ENCODE results near the gene MAP7D1.

MAP7D1 gene

DNA sequence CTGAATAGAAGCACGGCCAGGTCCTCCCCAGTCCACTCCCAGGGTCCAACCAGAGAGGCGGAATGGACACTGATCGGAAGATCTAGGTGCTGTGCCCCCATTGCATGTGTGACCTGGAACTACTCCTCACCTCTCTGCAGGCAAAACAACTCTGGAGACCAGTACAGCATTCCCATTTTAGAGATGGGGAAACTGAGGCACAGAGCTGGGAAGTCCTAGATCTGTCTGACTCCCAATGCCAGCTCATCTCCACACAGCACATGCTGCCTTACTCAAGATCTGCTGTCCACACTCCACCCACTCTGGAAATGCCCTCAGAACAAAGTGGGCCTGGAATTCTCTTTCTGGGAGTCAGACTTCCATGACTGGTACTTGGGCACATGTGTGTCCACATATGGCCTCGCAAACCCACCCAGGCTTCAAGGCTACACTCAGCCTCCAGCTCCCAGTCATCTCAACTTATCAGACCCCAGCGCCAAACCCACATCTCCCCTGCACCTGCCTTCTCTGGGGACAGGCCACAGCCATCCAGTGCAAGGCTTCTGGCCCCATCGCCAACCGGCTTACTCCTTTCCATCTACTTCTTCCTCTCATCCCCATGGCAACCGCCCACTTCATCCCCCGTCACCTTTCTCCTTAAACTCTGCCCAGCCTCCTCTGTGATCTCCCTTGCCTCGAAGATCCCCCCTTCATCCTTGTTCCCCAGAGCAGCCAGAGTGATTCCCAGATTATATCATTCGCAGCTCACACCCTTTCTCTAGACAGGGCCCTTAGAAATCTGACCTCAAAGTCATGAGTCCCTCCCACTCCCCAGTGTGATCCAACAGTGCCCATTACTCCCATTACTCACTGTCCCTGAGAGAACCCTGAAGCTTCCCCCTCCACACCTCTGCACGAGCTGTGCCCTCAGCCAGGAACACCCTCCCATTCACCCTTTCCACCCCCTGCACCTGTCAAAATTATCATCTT is 33.6 kb upstream of the MAP7D1 start:
- DNase-seq (ENCODE audit: low read depth) = no peak
- no peak overlapping the region for H3K4me3 ChIP-seq (ENCODE audit: low read depth, low read length)
- TF ChIP-seq, protein P1, sequence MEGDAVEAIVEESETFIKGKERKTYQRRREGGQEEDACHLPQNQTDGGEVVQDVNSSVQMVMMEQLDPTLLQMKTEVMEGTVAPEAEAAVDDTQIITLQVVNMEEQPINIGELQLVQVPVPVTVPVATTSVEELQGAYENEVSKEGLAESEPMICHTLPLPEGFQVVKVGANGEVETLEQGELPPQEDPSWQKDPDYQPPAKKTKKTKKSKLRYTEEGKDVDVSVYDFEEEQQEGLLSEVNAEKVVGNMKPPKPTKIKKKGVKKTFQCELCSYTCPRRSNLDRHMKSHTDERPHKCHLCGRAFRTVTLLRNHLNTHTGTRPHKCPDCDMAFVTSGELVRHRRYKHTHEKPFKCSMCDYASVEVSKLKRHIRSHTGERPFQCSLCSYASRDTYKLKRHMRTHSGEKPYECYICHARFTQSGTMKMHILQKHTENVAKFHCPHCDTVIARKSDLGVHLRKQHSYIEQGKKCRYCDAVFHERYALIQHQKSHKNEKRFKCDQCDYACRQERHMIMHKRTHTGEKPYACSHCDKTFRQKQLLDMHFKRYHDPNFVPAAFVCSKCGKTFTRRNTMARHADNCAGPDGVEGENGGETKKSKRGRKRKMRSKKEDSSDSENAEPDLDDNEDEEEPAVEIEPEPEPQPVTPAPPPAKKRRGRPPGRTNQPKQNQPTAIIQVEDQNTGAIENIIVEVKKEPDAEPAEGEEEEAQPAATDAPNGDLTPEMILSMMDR (IDR thresholded peaks at IDR 0.05; ENCODE audit: control insufficient read depth, extremely low read depth, insufficient read depth) = no peak

DNA sequence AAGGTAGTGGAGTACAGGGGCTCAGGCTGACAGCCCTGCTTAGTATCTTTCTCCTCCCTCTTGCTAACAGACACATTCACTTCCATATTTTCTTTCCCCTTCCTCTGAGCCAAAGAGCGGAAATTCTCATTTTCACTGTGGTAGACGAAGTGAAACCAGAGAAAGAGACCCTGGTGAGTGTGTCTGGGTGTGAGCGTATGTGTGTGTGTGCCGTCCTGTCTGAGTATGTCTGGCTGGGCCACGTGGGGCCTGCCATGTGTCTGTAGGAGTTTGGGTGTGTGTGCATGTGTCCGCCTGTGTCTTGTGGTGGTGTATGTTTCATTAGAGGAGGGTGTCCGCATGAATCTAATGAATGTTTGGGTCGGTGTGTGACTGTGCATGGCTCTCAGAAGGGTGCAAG is 32.6 kb upstream of the MAP7D1 start:
- H3K4me3 ChIP-seq (ENCODE audit: low read depth, low read length) = no peak overlapping the region
- TF ChIP-seq, protein P1 (IDR thresholded peaks at IDR 0.05; ENCODE audit: control insufficient read depth, extremely low read depth, insufficient read depth) = no peak
- DNase-seq (ENCODE audit: low read depth) = no peak

DNA sequence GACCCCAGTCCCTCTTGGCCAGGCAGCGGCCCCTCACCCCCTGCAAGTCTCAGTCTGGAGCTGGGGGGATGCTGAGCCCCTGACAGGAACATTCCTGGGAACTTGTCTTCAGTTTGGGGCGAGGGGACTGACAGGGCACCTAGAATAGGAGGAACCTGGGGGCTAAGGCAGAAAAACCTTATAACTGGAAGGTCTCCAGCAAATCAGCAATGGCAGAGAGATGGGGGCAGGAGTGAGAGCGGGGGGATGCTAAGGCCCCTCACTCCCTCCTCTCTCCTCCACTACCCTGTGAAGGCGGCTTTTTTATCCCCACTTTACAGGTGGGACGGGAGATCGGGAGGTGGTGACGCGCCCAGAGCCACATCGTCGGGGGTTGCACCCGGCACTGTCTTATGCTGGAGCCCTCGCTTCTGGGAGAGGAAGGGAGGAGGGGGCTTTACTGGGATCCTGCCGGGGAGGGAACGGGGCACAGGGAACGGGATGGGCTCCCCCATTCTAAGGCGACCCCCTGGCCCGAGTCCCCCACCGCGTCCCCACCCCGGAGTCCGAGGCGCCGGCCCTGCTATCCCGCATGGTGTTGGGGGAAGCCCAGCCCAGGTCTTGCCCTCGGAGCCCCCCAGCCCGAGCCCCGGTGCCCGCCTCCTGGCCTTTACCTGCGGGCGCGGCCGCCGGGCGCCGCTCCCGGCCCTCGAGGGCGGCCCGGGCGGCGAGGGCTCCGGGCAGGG is 31.4 kb upstream of the MAP7D1 start:
- no peak for DNase-seq (ENCODE audit: low read depth)
- H3K4me3 ChIP-seq (ENCODE audit: low read depth, low read length) = no peak overlapping the region
- TF ChIP-seq, protein P1 (IDR thresholded peaks at IDR 0.05; ENCODE audit: control insufficient read depth, extremely low read depth, insufficient read depth) = no peak

- no peak for DNase-seq (ENCODE audit: low read depth)
- no peak within 1 kb of the TSS for H3K4me3 ChIP-seq (ENCODE audit: low read depth, low read length)
- TF ChIP-seq, protein P1 (IDR thresholded peaks at IDR 0.05; ENCODE audit: control insufficient read depth, extremely low read depth, insufficient read depth) = no peak
Measured at GRCh38 chr1:36125129-36125991, 30.6 kb upstream of the MAP7D1 start, which contains the start of gene COL8A2. TSS of gene COL8A2 (minus strand) at chr1:36125222. CDS start at chr1:36100242, 24,980 bp downstream.

DNA sequence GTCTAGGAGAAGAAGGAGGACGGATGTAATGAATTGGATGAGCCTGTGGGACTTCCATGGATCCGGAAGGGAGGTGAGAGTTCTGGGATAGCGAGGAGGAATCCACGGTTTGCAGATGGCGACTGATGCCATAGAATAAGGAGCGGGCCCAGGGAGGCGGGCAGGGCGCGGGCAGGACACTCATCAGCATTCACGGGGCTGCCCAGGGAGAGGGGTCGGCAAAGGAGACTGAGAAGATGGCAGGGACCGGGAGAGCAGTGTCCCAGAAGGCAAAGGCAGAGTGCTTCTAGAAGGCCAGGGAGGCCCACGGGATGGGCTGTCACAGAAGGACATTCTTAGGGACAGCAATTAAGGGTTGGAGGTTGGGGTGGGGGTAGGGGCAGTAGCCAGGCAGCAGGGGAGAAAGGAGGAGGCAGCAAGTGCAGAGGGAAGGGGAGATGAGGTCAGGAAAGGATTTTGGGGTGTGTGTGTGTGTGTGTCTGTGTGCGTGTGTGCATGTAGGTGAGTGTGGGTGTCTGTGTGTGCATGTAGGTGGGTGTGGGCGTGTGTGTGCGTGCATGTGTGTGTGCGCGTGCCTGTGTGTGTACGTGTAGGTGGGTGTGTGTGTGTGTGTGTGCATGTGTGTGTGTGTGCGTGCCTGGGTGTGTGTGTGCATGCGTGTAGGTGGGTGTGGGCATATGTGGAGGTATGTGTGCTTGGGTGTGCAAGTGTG is 29.8 kb upstream of the MAP7D1 start:
- H3K4me3 ChIP-seq (ENCODE audit: low read depth, low read length) = no peak overlapping the region
- TF ChIP-seq, protein P1 (IDR thresholded peaks at IDR 0.05; ENCODE audit: control insufficient read depth, extremely low read depth, insufficient read depth) = no peak
- no peak for DNase-seq (ENCODE audit: low read depth)

Measured in LNCaP clone FGC (cell line).